Left lung (tissue), 10 donors: ENCODE measurements around the gene RNASEH1. TPM values are rescaled to one million over a fixed set of nuclear protein-coding genes. Genes with fewer than 3 reads are reported as not detected.

Source experiments
- ATAC-seq: fragments of 200-7000 bp; cut with Tn5 transposase; one replicate; pipeline ENCODE4 v1.9.1; 2020; ENCODE audit warnings: moderate library complexity
- DNase-seq, 4 donors: peaks; one replicate each; pipeline ENCODE4 v3.0.0-alpha.2; 2013 to 2020
- H3K27ac ChIP-seq, 2 donors: fragments of 200-600 bp; sonication (generic) in 1 of 2; one replicate each; pipeline versions ENCODE4 v1.5.0 to v1.8.0; 2020 to 2021
- H3K27me3 ChIP-seq, 2 donors: fragments of 200-600 bp; sonication (generic) in 1 of 2; one replicate each; pipeline versions ENCODE4 v1.5.0 to v1.8.0; 2020 to 2021
- H3K36me3 ChIP-seq, 2 donors: fragments of 200-600 bp; sonication (generic) in 1 of 2; one replicate each; pipeline versions ENCODE4 v1.5.0 to v1.8.0; 2020 to 2021
- H3K4me1 ChIP-seq, 2 donors: fragments of 200-600 bp; one replicate each; pipeline ENCODE4 v1.8.0; 2021
- H3K4me3 ChIP-seq, 2 donors: fragments of 200-600 bp; sonication (generic) in 1 of 2; one replicate each; pipeline versions ENCODE4 v1.5.0 to v1.8.0; 2020 to 2021; ENCODE audit warnings: mild to moderate bottlenecking in 1 of 2
- H3K9me3 ChIP-seq, 2 donors: fragments of 200-600 bp; sonication (generic) in 1 of 2; one replicate each; pipeline versions ENCODE4 v1.5.0 to v1.8.0; 2020 to 2021
- intact Hi-C, 2 donors: fragments of 100-400 bp; cut with DNase I; formaldehyde crosslinking; loops; one replicate each; pipeline versions ENCODE4 v1.11.2 to v1.14.2; 2022
- polyA plus RNA-seq, 6 donors: library from polyadenylated mRNA; unstranded; fragments of 120-200 nt; gene quantifications; one replicate each; pipeline ENCODE4 v1.2.1, GENCODE V29; 2013; ENCODE audit not compliant: insufficient read length in 6 of 6
- total RNA-seq, 2 donors: library from RNA; stranded (reverse); fragmentation: NEBNext Ultra II Directional; extraction: Animal tissue kit (Norgen Biotek cat#: 25700); gene quantifications; one replicate each; pipeline ENCODE4 v1.2.1, GENCODE V29; 2021
- TF ChIP-seq, protein P1 (sequence below), 2 donors: fragments of 200-600 bp; sonication (generic) in 1 of 2; IDR thresholded peaks; one replicate each; pipeline versions ENCODE4 v1.5.0 to v1.8.0; 2021; ENCODE audit warnings: antibody characterized with exemption in 2 of 2
- donor health status: DM: no; HTN: yes; CAD: no.
- donor health status: DM: no; HTN: no; CAD: no.

Gene RNASEH1
- total and polyA plus RNA-seq, 8 donors = 16.1 to 22.8 (median 18.8) TPM

DNA sequence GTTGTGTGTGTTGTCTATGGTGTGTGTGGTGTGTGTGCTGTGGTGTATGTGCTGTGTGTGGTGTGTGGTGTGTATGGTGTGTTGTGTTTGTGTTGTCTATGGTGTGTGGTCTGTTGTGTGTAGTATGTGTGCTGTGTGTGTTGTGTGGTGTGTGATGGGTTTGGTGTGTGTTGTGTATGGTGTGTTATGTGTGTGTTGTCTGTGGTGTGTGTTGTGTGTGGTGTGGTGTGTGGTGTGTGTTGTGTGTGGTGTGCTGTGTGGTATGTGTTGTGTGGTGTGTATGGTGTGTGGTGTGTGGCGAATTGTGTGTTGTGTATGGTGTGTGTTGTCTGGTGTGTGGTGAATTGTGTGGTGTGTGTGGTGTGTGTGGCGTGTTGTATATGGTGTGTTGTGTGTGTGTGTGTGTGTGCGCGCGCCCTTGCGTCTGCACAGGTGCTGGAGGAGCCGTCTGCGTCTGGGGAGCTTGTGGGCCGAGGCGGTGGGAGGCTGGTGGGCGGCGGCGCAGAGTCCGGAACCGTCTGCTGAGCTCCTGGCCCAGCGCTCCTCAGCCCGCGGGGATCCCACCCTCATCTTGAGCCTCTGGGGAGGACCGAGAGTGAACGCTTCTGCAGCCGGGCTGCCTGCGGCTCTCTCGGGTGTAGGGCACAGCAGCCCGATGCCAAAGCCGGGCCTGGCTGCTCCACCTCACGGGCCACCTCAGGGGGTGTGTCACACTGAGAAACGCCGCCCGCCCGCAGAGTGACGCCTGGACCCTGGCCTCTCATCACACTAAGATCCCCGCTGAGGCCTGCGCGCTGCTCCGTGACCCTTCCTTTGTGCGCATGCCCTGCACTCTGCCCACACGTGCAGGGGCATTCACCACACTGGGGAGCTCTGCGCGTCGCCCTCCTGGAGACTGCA, 30.0 kb downstream of the RNASEH1 start:
- H3K9me3 ChIP-seq = no peaks in the 10 kb centered on the region
- no peaks in the 10 kb centered on the region for H3K36me3 ChIP-seq
- intact Hi-C loops = no loop called here
- DNase-seq (peak in 1 of 4 donors; percentile 76), ATAC-seq (no peak)
- H3K4me3 ChIP-seq = no peak overlapping the region
- H3K4me1 ChIP-seq = peaks cover 12 to 18% of the 10 kb centered on the region in 2 donors
- no peaks in the 10 kb centered on the region for H3K27me3 ChIP-seq
- TF ChIP-seq, protein P1, sequence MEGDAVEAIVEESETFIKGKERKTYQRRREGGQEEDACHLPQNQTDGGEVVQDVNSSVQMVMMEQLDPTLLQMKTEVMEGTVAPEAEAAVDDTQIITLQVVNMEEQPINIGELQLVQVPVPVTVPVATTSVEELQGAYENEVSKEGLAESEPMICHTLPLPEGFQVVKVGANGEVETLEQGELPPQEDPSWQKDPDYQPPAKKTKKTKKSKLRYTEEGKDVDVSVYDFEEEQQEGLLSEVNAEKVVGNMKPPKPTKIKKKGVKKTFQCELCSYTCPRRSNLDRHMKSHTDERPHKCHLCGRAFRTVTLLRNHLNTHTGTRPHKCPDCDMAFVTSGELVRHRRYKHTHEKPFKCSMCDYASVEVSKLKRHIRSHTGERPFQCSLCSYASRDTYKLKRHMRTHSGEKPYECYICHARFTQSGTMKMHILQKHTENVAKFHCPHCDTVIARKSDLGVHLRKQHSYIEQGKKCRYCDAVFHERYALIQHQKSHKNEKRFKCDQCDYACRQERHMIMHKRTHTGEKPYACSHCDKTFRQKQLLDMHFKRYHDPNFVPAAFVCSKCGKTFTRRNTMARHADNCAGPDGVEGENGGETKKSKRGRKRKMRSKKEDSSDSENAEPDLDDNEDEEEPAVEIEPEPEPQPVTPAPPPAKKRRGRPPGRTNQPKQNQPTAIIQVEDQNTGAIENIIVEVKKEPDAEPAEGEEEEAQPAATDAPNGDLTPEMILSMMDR (IDR thresholded peaks at IDR 0.05) = no peak
- H3K27ac ChIP-seq = no peak overlapping the region

DNA sequence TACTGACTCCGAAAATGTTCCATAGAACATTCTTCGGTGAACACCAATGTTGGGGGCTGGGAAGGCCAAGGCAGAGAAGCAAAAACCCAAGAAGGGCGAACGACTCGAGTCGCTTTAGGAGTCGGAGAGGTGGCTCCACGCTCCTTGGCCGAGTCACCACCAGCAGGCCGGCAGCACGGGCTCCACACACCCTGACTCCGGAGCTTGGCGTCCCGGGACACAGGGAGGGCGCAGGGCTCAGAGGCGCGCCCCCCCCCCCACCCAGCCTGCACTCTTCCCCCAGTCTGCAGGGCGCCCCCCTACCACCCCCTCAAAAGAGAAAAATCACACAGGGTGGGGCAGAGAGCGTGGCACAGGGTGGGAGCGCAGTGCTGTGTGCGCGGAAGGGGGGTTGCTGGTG, 31.3 kb downstream of the RNASEH1 start:
- Histone ChIP-seq H3K27ac (no peak overlapping the region), H3K4me3 (no peak overlapping the region), H3K4me1 (peaks cover 20 to 25% of the 10 kb centered on the region in 2 donors), H3K9me3 (no peaks in the 10 kb centered on the region), H3K27me3 (no peaks in the 10 kb centered on the region), H3K36me3 (no peaks in the 10 kb centered on the region)
- DNase-seq (no peak), ATAC-seq (no peak)
- intact Hi-C loops = no loop called here
- TF ChIP-seq, protein P1 (IDR thresholded peaks at IDR 0.05) = no peak

DNA sequence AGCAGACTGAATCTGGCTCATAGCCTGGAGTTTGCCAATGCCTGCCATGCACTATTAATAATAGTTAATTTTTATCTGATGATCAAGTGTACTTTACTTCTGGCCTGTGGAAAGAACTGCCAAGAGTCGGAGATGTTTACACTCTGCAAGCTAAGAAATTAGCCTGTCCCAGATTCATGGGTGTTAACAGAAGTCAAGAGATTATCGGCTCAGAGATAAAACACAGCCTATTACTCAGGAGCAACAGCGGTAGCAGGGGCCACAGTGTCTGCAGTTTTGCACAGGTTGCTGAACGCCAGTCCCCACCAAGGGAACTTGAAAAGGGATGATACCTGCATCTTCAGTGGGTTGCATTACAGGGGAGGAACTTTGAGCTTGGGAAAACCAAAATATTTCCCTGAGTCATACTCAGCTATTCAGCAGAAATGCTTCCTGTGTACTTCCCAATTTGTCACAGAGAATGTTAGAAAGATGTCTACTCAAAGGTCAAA, 34.5 kb downstream of the RNASEH1 start:
- Histone ChIP-seq H3K4me3 (no peak overlapping the region), H3K4me1 (peaks cover 26 to 34% of the 10 kb centered on the region in 2 donors), H3K9me3 (no peaks in the 10 kb centered on the region), H3K27ac (peak overlapping the region; percentile 39 to 59), H3K27me3 (no peaks in the 10 kb centered on the region), H3K36me3 (no peaks in the 10 kb centered on the region)
- peak; percentile 3 for ATAC-seq
- intact Hi-C loops = no loop called here
- DNase-seq = no peak
- TF ChIP-seq, protein P1 (IDR thresholded peaks at IDR 0.05) = no peak

DNA sequence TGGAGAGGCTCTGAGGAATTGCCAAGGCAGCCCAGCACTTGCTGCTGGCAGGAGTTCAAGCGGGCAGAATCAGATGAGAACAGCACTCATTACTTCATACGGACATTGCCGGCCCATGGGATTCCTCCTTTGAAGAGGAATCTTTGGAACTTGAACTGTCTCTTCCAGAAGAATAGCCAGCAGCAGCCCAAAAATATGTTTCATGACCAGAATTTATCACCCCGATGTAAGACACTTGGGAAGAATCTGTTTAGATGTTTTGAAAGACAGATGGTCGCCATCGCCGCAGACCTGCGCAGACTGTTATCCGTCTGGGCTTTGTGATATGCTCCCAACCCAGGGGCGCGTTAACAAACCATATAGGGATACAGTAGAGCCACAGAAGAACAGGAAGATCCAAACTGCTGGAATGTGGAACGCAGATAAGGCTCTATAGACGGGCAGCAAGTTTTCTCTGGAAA, 35.1 kb downstream of the RNASEH1 start:
- ATAC-seq = no peak
- TF ChIP-seq, protein P1 (IDR thresholded peaks at IDR 0.05) = no peak
- intact Hi-C loops = no loop called here
- Histone ChIP-seq H3K9me3 (no peaks in the 10 kb centered on the region), H3K4me1 (peaks cover 26 to 37% of the 10 kb centered on the region in 2 donors), H3K4me3 (no peak overlapping the region), H3K27ac (peak overlapping the region; percentile 37 to 59), H3K27me3 (no peaks in the 10 kb centered on the region), H3K36me3 (no peaks in the 10 kb centered on the region)
- DNase-seq = no peak

DNA sequence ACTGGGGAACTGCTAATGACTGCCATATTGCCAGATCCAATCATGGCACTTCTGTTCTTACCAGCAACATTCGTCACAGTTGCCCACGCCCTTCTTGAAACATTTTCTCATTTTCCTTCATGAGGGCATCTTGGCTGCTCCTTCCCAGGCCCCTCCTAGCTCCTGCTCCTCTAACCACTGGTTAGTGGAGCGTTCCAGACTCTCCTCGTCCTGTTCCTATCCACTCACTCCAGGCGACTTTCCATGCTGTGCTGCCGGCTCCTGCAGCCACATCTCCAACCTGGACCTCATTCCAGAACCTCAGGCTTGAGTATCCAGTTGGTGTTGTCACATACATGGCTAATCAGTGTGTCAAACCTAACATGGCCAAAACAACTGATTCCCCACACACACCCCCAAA, 37.5 kb downstream of the RNASEH1 start:
- DNase-seq (no peak), ATAC-seq (no peak)
- Histone ChIP-seq H3K36me3 (no peaks in the 10 kb centered on the region), H3K4me1 (peaks cover 26 to 43% of the 10 kb centered on the region in 2 donors), H3K9me3 (peaks cover 0 to 2% of the 10 kb centered on the region in 2 donors), H3K27me3 (no peaks in the 10 kb centered on the region), H3K4me3 (no peak overlapping the region), H3K27ac (no peak overlapping the region)
- TF ChIP-seq, protein P1 (IDR thresholded peaks at IDR 0.05) = no peak
- intact Hi-C loops = no loop called here
